AG09309 (cell line): ENCODE data around the gene TFIP11.

Experiments used
- DNase-seq: peaks from one replicate; pipeline ENCODE4 v3.0.0-alpha.2; 2010; ENCODE audit warnings: low read depth
- H3K4me3 ChIP-seq: 2 replicates; pipeline ENCODE4 v1.5.1; 2011; ENCODE audit warnings: mild to moderate bottlenecking, low read depth, low read length, moderate library complexity; ENCODE audit not compliant: control insufficient read depth
- CTCF ChIP-seq: IDR thresholded peaks from 2 replicates; pipeline ENCODE4 v1.5.1; 2011; ENCODE audit warnings: mild to moderate bottlenecking, low read depth, low read length, inconsistent platforms; ENCODE audit not compliant: insufficient read depth, control insufficient read depth; ENCODE audit errors: missing control alignments

TFIP11 gene

DNA sequence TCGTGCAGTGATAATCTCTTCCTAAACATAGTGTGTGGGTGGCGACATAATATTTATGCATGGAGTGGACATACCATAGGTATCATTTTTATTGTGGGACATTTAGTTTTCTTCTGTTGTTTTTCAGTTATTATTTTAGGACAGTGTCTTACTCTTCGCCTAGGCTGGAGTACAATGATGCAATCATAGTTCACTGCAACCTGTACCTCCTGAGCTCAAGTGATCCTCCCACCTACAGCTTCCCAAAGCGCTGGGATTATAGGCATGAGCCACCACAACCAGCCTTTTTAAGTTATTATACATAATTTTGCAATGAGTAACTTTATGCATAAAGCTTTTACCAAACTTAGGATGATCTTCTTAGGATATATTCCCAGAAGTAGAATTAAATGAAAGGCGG lies 25.9 kb downstream of the TFIP11 start:
- DNase-seq: no peak
- no peak for TF ChIP-seq CTCF
- no peak overlapping the region for H3K4me3 ChIP-seq

DNA sequence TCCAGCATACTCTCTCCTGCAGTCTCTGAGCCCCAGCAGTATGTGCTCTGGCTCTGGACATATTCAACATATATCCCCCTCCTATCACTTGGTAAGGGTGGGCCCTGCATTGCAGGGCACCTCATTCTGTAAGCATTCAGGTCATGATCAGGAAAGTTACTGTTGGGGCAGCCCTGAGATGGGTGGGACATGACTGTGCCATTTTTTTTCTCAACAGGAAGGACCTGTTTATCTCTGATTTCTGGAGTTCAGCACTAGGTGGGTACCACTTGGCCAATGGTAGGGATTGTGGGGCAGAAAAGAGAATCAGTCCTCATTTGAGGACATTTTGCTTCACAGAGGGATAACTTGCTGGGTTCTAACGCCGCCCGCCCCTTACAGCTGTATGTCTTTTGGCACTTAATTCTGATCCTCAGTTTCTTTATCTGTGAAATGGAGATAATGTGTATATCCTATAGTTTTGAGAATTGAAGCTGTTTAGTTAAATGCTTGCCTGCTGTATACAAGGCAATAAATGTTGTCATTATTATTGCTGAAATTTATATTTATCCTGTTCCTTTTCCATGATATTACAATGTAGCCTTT lies 26.4 kb downstream of the TFIP11 start:
- TF ChIP-seq CTCF: no peak
- no peak for DNase-seq
- H3K4me3 ChIP-seq: no peak overlapping the region

DNA sequence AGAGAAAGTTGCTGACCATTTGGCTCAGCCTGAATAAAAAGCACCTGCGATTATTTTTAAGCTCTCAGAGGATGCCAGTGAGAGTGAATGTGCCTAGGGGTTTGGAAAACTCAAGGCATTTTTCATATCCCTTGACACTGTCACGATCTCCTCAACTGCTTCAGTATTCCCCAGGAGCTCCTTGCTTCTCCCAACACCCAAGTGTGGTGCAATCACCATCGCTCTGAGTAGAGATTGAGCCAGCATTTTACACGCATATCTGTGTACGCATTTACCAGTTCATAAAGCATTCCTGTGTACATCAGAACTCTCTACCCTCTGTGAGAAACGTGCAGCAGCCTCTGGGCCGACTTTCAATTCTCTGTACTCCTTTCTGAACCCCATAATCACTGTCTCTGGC lies 27.3 kb downstream of the TFIP11 start:
- H3K4me3 ChIP-seq: no peak overlapping the region
- DNase-seq: no peak
- no peak for TF ChIP-seq CTCF

- DNase-seq: no peak
- TF ChIP-seq CTCF: no peak
These were observed 27.9 kb downstream of the TFIP11 start for GRCh38 chr22:26484360-26484706.

GRCh38 chr22:26483439-26484359 lies 28.6 kb downstream of the TFIP11 start, which contains the start of the genes HPS4 and SRRD:
Gene HPS4, minus strand, starts transcription at chr22:26483783. Its CDS starts 2,021 bp downstream, at chr22:26481762.
Gene SRRD, plus strand, starts transcription at chr22:26483877. Its CDS starts 14 bp downstream, at chr22:26483891.
- no peak for TF ChIP-seq CTCF
- peak within 1 kb of the TSS; percentile 93 for H3K4me3 ChIP-seq
- DNase-seq: no peak

More at GRCh38 chr22:26484360-26484706, 27.9 kb downstream of the TFIP11 start:
- H3K4me3 ChIP-seq: peak overlapping the region; percentile 93

- peak overlapping the region; percentile 93 for H3K4me3 ChIP-seq
- no peak for TF ChIP-seq CTCF
- DNase-seq: no peak
These were observed 29.2 kb downstream of the TFIP11 start for GRCh38 chr22:26483043-26483438.
